ENCODE measurements around the gene GNA15. TPM values are rescaled to one million over a fixed set of nuclear protein-coding genes. Genes with fewer than 3 reads are reported as not detected.

Gene GNA15
- total RNA-seq, 4 donors from 2014 or later: 72.7 to 186 (median 132) TPM

- no peak for TF ChIP-seq POLR2A (IDR thresholded peaks at IDR 0.05)
- no peak for TF ChIP-seq CTCF (IDR thresholded peaks at IDR 0.05)
- H3K27me3 ChIP-seq: no peaks in the 10 kb centered on the region
- H3K4me3 ChIP-seq: no peak overlapping the region
- H3K27ac ChIP-seq: no peak overlapping the region
- H3K36me3 ChIP-seq: peaks cover 23 to 65% (median 35%) of the 10 kb centered on the region in 3 donors
- intact Hi-C loops (cut with DNase I): no loop called here
- 80 to 94% methylated on average over 2 to 8 of the region's 43 CpGs for WGBS, 2 donors
- no peak for DNase-seq
- H3K9me3 ChIP-seq: no peaks in the 10 kb centered on the region
- no peaks in the 10 kb centered on the region for H3K4me1 ChIP-seq
These were observed 71.8 kb downstream of the GNA15 start for GRCh38 chr19:3207461-3208242.

- H3K27me3 ChIP-seq: no peaks in the 10 kb centered on the region
- intact Hi-C loops (cut with DNase I): no loop called here
- H3K4me3 ChIP-seq: no peak overlapping the region
- WGBS, 2 donors: 81 to 83% methylated on average over 6 to 10 of the region's 33 CpGs
- H3K36me3 ChIP-seq: peaks cover 23 to 58% (median 33%) of the 10 kb centered on the region in 3 donors
- H3K4me1 ChIP-seq: no peaks in the 10 kb centered on the region
- H3K9me3 ChIP-seq: no peaks in the 10 kb centered on the region
- TF ChIP-seq POLR2A (IDR thresholded peaks at IDR 0.05) (no peak), CTCF (IDR thresholded peaks at IDR 0.05) (no peak)
- DNase-seq: no peak
- no peak overlapping the region for H3K27ac ChIP-seq
These were observed 72.7 kb downstream of the GNA15 start for GRCh38 chr19:3208317-3209207.

GRCh38 chr19:3210347-3211017 is 74.6 kb downstream of the GNA15 start:
- peaks cover 14 to 38% (median 19%) of the 10 kb centered on the region in 3 donors for H3K36me3 ChIP-seq
- WGBS, 2 donors: 37 to 63% methylated on average over 9 to 16 of the region's 20 CpGs
- H3K4me1 ChIP-seq: no peaks in the 10 kb centered on the region
- H3K27me3 ChIP-seq: no peaks in the 10 kb centered on the region
- no peaks in the 10 kb centered on the region for H3K9me3 ChIP-seq
- H3K27ac ChIP-seq: no peak overlapping the region
- TF ChIP-seq CTCF (IDR thresholded peaks at IDR 0.05): peak in 5 of 6 experiments; percentile 31 to 69 (median 49)
- TF ChIP-seq POLR2A (IDR thresholded peaks at IDR 0.05): no peak
- DNase-seq: no peak
- no peak overlapping the region for H3K4me3 ChIP-seq
- intact Hi-C loops (cut with DNase I): no loop called here

- Histone ChIP-seq H3K9me3 (no peaks in the 10 kb centered on the region), H3K4me1 (no peaks in the 10 kb centered on the region), H3K27me3 (no peaks in the 10 kb centered on the region), H3K36me3 (peaks cover 7 to 31% (median 18%) of the 10 kb centered on the region in 3 donors), H3K4me3 (no peak overlapping the region), H3K27ac (no peak overlapping the region)
- no peak for DNase-seq
- TF ChIP-seq CTCF (IDR thresholded peaks at IDR 0.05) (no peak), POLR2A (IDR thresholded peaks at IDR 0.05) (no peak)
- WGBS, 2 donors: 68% methylated on average over 2 of the region's 12 CpGs; no CpG with 5 or more reads in 1 of the 2 donors
- intact Hi-C loops (cut with DNase I): no loop called here
These were observed 75.4 kb downstream of the GNA15 start for GRCh38 chr19:3211191-3211590.

Data from esophagus squamous epithelium (tissue), 5 donors.